ENCODE measurements around the gene COG6.

Gene COG6

GRCh38 chr13:39685652-39686051 is 30.2 kb downstream of the COG6 start:
- Histone ChIP-seq H3K4me2 (ENCODE audit: low read length) (no peak overlapping the region), H3K14ac (ENCODE audit: low read length) (no peak overlapping the region), H2BK5ac (ENCODE audit: low read depth, low read length, poor library complexity) (no peak overlapping the region), H4K8ac (ENCODE audit: low read depth, low read length) (no peak overlapping the region), H2AFZ (ENCODE audit: insufficient read depth, low read length, poor library complexity) (no peak overlapping the region), H3K9ac (ENCODE audit: low read length) (no peak overlapping the region), H3K23ac (ENCODE audit: low read length) (no peak overlapping the region), H3K36me3 (ENCODE audit: control insufficient read depth in 1 of 2, insufficient read depth in 2 of 2, low read length in 2 of 2) (peaks cover 3 to 5% of the 10 kb centered on the region in 2 experiments), H2BK12ac (ENCODE audit: low read length) (no peak overlapping the region), H3K4me3 (ENCODE audit: low read depth, low read length) (no peak overlapping the region), H3K9me3 (ENCODE audit: insufficient read depth, low read depth, low read length) (no peaks in the 10 kb centered on the region), H2BK120ac (ENCODE audit: insufficient read depth, low read length, poor library complexity) (no peak overlapping the region), H3K27me3 (ENCODE audit: insufficient read depth, low read length) (no peaks in the 10 kb centered on the region), H3K79me1 (ENCODE audit: low read length) (no peaks in the 10 kb centered on the region), H3K18ac (ENCODE audit: low read length) (no peak overlapping the region), H4K91ac (ENCODE audit: low read depth, low read length) (no peak overlapping the region), H4K12ac (ENCODE audit: low read depth, low read length) (no peak overlapping the region), H2AK5ac (ENCODE audit: low read length) (no peak overlapping the region), H3K79me2 (ENCODE audit: control insufficient read depth, insufficient read depth, low read length, poor library complexity) (no peaks in the 10 kb centered on the region), H3K4ac (ENCODE audit: low read depth, low read length) (no peak overlapping the region), H3K4me1 (ENCODE audit: control insufficient read depth in 1 of 2, insufficient read depth in 2 of 2, low read length in 2 of 2) (peaks cover 0 to 1% of the 10 kb centered on the region in 2 experiments), H3K27ac (ENCODE audit: low read depth, low read length) (no peak overlapping the region)
- DNase-seq, result no peak
- WGBS (ENCODE audit: extremely low coverage, insufficient coverage, insufficient read length), result no CpG with 5 or more reads among the region's 1 CpG

GRCh38 chr13:39688278-39688677 is 32.8 kb downstream of the COG6 start:
- H3K36me3 ChIP-seq (ENCODE audit: control insufficient read depth in 1 of 2, insufficient read depth in 2 of 2, low read length in 2 of 2), result peaks cover 3 to 4% of the 10 kb centered on the region in 2 experiments
- no peak overlapping the region for H2BK12ac ChIP-seq (ENCODE audit: low read length)
- no peak overlapping the region for H2AFZ ChIP-seq (ENCODE audit: insufficient read depth, low read length, poor library complexity)
- H3K79me2 ChIP-seq (ENCODE audit: control insufficient read depth, insufficient read depth, low read length, poor library complexity), result no peaks in the 10 kb centered on the region
- no peak overlapping the region for H3K18ac ChIP-seq (ENCODE audit: low read length)
- no peaks in the 10 kb centered on the region for H3K9me3 ChIP-seq (ENCODE audit: insufficient read depth, low read depth, low read length)
- no peak overlapping the region for H4K8ac ChIP-seq (ENCODE audit: low read depth, low read length)
- no peak overlapping the region for H4K12ac ChIP-seq (ENCODE audit: low read depth, low read length)
- DNase-seq, result no peak
- no CpG with 5 or more reads among the region's 3 CpGs for WGBS (ENCODE audit: extremely low coverage, insufficient coverage, insufficient read length)
- peaks cover 0 to 1% of the 10 kb centered on the region in 2 experiments for H3K4me1 ChIP-seq (ENCODE audit: control insufficient read depth in 1 of 2, insufficient read depth in 2 of 2, low read length in 2 of 2)
- H2AK5ac ChIP-seq (ENCODE audit: low read length), result no peak overlapping the region
- H3K4ac ChIP-seq (ENCODE audit: low read depth, low read length), result no peak overlapping the region
- H3K23ac ChIP-seq (ENCODE audit: low read length), result peak overlapping the region; percentile 52
- H3K27me3 ChIP-seq (ENCODE audit: insufficient read depth, low read length), result no peaks in the 10 kb centered on the region
- H4K91ac ChIP-seq (ENCODE audit: low read depth, low read length), result no peak overlapping the region
- H3K27ac ChIP-seq (ENCODE audit: low read depth, low read length), result no peak overlapping the region
- no peak overlapping the region for H3K4me2 ChIP-seq (ENCODE audit: low read length)
- H3K14ac ChIP-seq (ENCODE audit: low read length), result no peak overlapping the region
- no peak overlapping the region for H3K4me3 ChIP-seq (ENCODE audit: low read depth, low read length)
- H3K9ac ChIP-seq (ENCODE audit: low read length), result peak overlapping the region; percentile 40
- H2BK120ac ChIP-seq (ENCODE audit: insufficient read depth, low read length, poor library complexity), result no peak overlapping the region
- no peak overlapping the region for H2BK5ac ChIP-seq (ENCODE audit: low read depth, low read length, poor library complexity)
- H3K79me1 ChIP-seq (ENCODE audit: low read length), result no peaks in the 10 kb centered on the region

DNA sequence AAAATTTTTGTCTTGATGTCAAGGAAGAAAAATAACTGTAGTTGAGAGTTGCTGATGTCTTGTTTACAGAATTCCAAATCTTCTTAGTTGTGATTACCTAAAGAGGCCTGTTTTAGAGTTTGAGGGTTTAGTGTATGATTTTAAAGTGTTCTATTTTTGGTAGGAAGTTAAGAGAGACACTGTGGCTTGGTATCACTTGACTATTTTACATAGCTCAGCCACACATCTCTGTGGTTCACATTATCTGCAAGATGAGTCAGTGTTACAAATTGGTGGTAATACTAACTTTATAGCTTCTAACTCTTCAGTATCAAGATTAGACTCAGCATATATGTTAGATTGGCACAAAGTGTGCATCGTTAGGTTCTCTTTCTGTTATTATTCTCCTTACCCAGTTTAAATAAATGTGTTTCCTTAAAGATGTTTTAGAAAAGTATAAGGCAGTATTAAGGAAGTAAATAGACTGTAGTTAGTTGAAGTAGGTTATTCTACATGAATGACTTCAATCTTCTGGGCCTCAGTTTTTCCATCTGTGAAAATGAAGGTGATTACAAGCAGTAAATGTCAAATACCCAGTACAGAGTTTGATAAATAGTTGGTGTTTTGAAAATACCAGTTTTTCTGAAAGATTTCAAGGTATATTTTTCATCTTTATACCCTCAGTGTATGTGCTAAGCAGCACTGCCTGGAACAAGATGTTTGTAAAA is 33.4 kb downstream of the COG6 start:
- Histone ChIP-seq H2BK12ac (ENCODE audit: low read length) (no peak overlapping the region), H3K4me2 (ENCODE audit: low read length) (no peak overlapping the region), H3K4me1 (ENCODE audit: control insufficient read depth in 1 of 2, insufficient read depth in 2 of 2, low read length in 2 of 2) (peaks cover 0 to 1% of the 10 kb centered on the region in 2 experiments), H3K9ac (ENCODE audit: low read length) (no peak overlapping the region), H4K8ac (ENCODE audit: low read depth, low read length) (no peak overlapping the region), H3K36me3 (ENCODE audit: control insufficient read depth in 1 of 2, insufficient read depth in 2 of 2, low read length in 2 of 2) (peaks cover 3 to 4% of the 10 kb centered on the region in 2 experiments), H2BK120ac (ENCODE audit: insufficient read depth, low read length, poor library complexity) (no peak overlapping the region), H4K91ac (ENCODE audit: low read depth, low read length) (no peak overlapping the region), H2AK5ac (ENCODE audit: low read length) (no peak overlapping the region), H3K79me1 (ENCODE audit: low read length) (no peaks in the 10 kb centered on the region), H4K12ac (ENCODE audit: low read depth, low read length) (no peak overlapping the region), H3K27ac (ENCODE audit: low read depth, low read length) (no peak overlapping the region), H3K14ac (ENCODE audit: low read length) (no peak overlapping the region), H2AFZ (ENCODE audit: insufficient read depth, low read length, poor library complexity) (no peak overlapping the region), H2BK5ac (ENCODE audit: low read depth, low read length, poor library complexity) (no peak overlapping the region), H3K4me3 (ENCODE audit: low read depth, low read length) (no peak overlapping the region), H3K27me3 (ENCODE audit: insufficient read depth, low read length) (no peaks in the 10 kb centered on the region), H3K4ac (ENCODE audit: low read depth, low read length) (no peak overlapping the region), H3K79me2 (ENCODE audit: control insufficient read depth, insufficient read depth, low read length, poor library complexity) (no peaks in the 10 kb centered on the region), H3K9me3 (ENCODE audit: insufficient read depth, low read depth, low read length) (no peaks in the 10 kb centered on the region), H3K18ac (ENCODE audit: low read length) (no peak overlapping the region), H3K23ac (ENCODE audit: low read length) (no peak overlapping the region)
- WGBS (ENCODE audit: extremely low coverage, insufficient coverage, insufficient read length), result no CpG with 5 or more reads among the region's 1 CpG
- no peak for DNase-seq

DNA sequence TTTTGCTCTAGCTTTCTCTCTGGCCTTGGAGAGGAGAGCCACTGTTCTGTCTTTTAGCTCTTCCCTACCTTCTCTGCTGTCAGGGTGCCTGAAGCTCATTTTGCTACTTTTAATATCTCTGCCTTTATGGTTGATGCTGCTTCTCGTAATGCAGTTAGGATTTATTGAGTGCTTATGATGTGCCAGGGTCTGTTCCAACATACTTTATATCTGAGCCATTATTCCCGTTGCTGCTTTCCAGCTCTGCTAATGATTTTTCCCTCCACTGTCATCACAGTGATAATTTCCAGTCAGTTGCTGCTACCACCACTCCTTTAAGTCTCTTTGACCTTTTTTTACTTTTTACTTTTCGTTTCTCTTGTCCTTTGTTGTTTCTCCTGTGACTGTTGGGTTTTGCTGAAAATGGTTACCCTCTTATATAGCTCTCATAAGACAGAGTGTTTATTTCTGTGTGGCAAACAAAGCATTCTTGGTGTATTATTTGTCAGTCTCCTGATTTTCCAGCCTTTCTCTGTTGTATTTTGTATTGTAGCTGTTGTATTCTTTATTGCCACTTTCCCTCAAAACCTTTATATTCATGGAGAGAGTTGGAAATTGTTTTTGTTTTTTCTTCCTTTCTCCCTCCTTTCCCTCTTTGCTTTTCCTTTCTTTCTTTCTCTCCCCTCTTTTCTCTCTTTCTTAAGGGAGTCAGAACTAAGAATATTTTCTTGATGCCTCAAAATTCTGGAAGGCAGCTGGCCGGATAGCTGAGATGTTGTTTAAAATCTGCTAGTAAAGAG is 37.4 kb downstream of the COG6 start:
- no CpG with 5 or more reads among the region's 4 CpGs for WGBS (ENCODE audit: extremely low coverage, insufficient coverage, insufficient read length)
- DNase-seq, result no peak

More for the DNA sequence above, 37.4 kb downstream of the COG6 start:
- H4K12ac ChIP-seq (ENCODE audit: low read depth, low read length), result no peak overlapping the region
- no peak overlapping the region for H3K14ac ChIP-seq (ENCODE audit: low read length)
- H2AK5ac ChIP-seq (ENCODE audit: low read length), result no peak overlapping the region
- no peak overlapping the region for H3K4ac ChIP-seq (ENCODE audit: low read depth, low read length)
- H3K36me3 ChIP-seq (ENCODE audit: control insufficient read depth in 1 of 2, insufficient read depth in 2 of 2, low read length in 2 of 2), result peaks cover 3 to 4% of the 10 kb centered on the region in 2 experiments
- H2BK5ac ChIP-seq (ENCODE audit: low read depth, low read length, poor library complexity), result no peak overlapping the region
- H4K8ac ChIP-seq (ENCODE audit: low read depth, low read length), result no peak overlapping the region
- H3K79me2 ChIP-seq (ENCODE audit: control insufficient read depth, insufficient read depth, low read length, poor library complexity), result no peaks in the 10 kb centered on the region
- no peak overlapping the region for H3K4me3 ChIP-seq (ENCODE audit: low read depth, low read length)
- no peak overlapping the region for H3K9ac ChIP-seq (ENCODE audit: low read length)
- H2AFZ ChIP-seq (ENCODE audit: insufficient read depth, low read length, poor library complexity), result no peak overlapping the region
- no peaks in the 10 kb centered on the region for H3K27me3 ChIP-seq (ENCODE audit: insufficient read depth, low read length)
- H3K27ac ChIP-seq (ENCODE audit: low read depth, low read length), result no peak overlapping the region
- H2BK12ac ChIP-seq (ENCODE audit: low read length), result no peak overlapping the region
- no peaks in the 10 kb centered on the region for H3K9me3 ChIP-seq (ENCODE audit: insufficient read depth, low read depth, low read length)
- no peak overlapping the region for H2BK120ac ChIP-seq (ENCODE audit: insufficient read depth, low read length, poor library complexity)
- H3K23ac ChIP-seq (ENCODE audit: low read length), result no peak overlapping the region
- peaks cover 0 to 1% of the 10 kb centered on the region in 2 experiments for H3K4me1 ChIP-seq (ENCODE audit: control insufficient read depth in 1 of 2, insufficient read depth in 2 of 2, low read length in 2 of 2)
- H3K79me1 ChIP-seq (ENCODE audit: low read length), result no peaks in the 10 kb centered on the region
- no peak overlapping the region for H4K91ac ChIP-seq (ENCODE audit: low read depth, low read length)
- no peak overlapping the region for H3K18ac ChIP-seq (ENCODE audit: low read length)
- H3K4me2 ChIP-seq (ENCODE audit: low read length), result no peak overlapping the region

Data from trophoblast cell (in vitro differentiated cells and primary cell).